OCI-LY3 (cell line): ENCODE data around the gene ZNF547.

Experiments used
- CTCF ChIP-seq: fragments of 200-600, 300-600 bp; sonication (generic); IDR thresholded peaks from 2 replicates; pipeline ENCODE4 v1.5.1; 2014; ENCODE audit warnings: antibody characterized with exemption, low read length, low read depth
- EZH2phosphoT487 ChIP-seq: fragments of 200-600 bp; shearing (Covaris generic); IDR thresholded peaks from 2 replicates; pipeline ENCODE4 v1.6.1; 2018; ENCODE audit warnings: antibody characterized with exemption, mixed run types, low read depth

DNA sequence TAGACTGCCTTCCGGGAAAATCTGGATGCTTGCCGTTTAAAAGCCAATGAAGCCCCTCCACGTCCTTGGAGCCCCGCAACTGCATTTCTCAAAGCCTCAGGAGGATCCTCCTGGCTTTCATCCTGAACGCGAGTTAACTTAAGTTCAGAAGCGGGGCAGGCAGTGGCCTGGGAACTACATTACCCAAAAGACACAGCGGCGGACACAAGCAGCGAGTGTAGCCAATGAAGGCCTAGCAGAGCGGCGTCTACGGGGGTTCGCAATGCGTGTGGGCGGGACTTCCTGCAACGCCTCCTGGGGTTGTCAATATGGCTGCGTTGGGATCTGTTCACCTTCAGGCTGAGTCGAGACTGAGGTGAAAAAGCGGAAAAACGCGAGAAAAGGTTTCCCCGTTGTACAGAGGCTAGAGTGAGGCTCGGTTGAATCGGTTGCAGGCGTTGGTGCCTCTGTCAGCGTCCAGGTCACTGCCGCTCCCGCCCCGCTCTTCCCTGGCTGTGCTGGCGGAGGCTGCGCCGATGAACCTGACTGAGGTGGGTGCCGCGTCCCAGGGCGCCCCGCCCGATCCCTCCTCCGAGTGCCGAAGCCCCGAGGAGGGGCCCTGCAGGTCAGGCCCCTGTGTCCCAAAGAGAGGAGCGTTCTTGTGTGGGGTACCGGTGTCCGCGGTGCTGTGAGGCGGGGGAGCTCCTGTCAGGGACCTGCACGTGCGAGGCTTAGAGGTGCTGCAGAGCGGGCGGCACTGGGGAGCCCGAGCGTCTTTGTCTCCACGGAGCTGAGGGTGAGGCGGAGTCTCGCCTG is 47.7 kb downstream of the ZNF547 start, which contains the start of gene ZNF17:
- no peak for TF ChIP-seq CTCF
- no peak for TF ChIP-seq EZH2phosphoT487
